Coronary artery (tissue), 2 donors: ENCODE measurements around the gene EBI3.
A peak's percentile ranks its signal among the peaks of the same experiment; 100 is the strongest.
"Not testable (repeated sequence)": the region's sequence is repeated elsewhere in the genome, so short reads cannot be mapped to it uniquely, and the experiment has no call there.

Experiments used
- DNase-seq: peaks from one replicate; pipeline ENCODE4 v3.0.0-alpha.2; 2017; ENCODE audit warnings: low spot score
- H3K27ac ChIP-seq, 2 donors: fragments of 200-600 bp; sonication (generic); one replicate each; pipeline ENCODE4 v1.5.1; 2016 to 2019
- H3K4me3 ChIP-seq: fragments of 200-600 bp; sonication (generic); 2 replicates; pipeline ENCODE4 v1.5.1; 2016; ENCODE audit warnings: mild to moderate bottlenecking, moderate library complexity
- TF ChIP-seq, protein P1 (sequence below): fragments of 200-600 bp; sonication (generic); IDR thresholded peaks from one replicate; pipeline ENCODE4 v1.5.1; 2019; ENCODE audit warnings: antibody characterized with exemption

EBI3 gene

DNA sequence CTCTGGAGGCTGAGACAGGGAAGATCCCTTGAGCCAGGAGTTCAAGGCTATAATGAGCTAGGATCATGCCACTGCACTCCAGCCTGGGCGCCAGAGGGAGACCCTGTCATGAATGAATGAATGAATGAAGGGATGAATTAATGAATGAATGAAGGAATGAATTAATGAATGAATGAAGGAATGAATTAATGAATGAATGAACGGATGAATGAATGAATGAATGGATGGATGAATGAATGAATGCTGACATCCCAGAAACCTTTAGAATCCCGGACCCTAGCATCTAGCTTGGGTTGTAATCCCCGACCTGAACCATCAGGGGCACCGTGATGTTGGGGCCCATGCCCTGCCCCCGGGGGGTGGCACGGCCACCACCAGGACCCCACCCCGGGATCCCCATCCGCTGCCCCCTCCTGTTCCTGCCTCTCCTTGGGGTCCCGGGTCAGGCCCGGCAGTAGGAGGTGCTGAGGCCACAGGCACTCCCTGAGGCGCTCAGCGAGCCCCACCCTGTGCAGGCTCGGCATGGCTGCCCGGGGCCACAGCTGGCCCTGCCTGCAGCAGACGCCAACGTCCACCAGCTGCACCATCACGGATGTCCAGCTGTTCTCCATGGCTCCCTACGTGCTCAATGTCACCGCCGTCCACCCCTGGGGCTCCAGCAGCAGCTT is 3.4 kb downstream of the EBI3 start:
- no peak for DNase-seq
- TF ChIP-seq, protein P1, sequence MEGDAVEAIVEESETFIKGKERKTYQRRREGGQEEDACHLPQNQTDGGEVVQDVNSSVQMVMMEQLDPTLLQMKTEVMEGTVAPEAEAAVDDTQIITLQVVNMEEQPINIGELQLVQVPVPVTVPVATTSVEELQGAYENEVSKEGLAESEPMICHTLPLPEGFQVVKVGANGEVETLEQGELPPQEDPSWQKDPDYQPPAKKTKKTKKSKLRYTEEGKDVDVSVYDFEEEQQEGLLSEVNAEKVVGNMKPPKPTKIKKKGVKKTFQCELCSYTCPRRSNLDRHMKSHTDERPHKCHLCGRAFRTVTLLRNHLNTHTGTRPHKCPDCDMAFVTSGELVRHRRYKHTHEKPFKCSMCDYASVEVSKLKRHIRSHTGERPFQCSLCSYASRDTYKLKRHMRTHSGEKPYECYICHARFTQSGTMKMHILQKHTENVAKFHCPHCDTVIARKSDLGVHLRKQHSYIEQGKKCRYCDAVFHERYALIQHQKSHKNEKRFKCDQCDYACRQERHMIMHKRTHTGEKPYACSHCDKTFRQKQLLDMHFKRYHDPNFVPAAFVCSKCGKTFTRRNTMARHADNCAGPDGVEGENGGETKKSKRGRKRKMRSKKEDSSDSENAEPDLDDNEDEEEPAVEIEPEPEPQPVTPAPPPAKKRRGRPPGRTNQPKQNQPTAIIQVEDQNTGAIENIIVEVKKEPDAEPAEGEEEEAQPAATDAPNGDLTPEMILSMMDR = no peak
- H3K4me3 ChIP-seq = no peak overlapping the region
- H3K27ac ChIP-seq = no peak overlapping the region

DNA sequence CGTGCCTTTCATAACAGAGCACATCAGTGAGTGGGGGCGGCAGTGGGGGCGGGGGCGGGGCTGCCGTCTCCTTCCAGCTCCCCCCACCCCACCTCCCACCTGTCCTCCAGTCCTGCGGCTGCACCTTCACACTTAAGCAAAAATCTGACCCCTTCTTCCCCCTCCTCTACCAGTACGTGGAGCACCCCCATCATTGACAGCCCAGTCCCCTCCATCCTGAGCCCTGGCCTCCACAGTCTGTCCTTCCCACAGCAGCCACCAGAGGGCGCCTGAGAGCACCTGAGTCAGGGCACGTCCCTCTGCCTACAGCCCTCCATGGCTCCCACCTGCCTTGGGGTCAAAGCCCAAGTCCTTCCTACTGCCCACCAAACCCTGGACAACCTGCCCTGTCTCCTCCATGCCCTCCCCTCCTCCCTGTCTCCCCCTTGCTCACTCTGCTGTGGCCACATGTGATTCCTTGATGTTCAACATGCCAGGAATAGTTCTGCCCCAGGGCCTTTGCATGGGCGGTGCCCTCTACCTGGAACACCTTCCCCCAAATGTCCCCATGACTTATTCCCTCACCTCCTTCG is 4.0 kb downstream of the EBI3 start:
- no peak for DNase-seq
- TF ChIP-seq, protein P1 = no peak
- Histone ChIP-seq H3K27ac (no peak overlapping the region), H3K4me3 (no peak overlapping the region)

DNA sequence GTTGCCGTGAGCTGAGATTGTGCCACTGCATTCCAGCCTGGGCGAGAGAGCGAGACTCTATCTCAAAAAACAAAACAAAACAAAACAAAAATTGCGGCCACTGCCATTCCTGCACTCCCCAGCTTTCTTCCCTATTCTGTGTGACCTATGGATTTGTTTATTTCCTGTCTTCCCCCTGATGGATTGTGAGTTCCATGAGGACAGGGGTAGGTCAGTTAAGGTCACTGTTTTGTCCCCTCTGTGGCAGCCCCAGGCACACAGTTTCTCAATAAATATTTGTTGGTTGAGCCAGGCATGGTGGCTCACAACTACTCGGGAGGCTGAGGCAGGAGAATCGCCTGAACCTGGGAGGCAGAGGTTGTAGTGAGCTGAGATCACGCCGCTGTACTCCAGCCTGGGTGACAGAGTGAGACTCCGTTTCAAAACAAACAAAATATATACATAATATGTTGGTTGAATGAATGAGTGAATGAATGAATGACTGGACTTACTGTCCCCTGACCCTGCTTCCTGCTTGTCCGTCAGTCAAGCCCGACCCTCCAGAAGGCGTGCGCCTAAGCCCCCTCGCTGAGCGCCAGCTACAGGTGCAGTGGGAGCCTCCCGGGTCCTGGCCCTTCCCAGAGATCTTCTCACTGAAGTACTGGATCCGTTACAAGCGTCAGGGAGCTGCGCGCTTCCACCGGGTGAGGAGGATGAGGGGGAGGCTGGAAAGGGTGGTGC is 5.0 kb downstream of the EBI3 start:
- Histone ChIP-seq H3K27ac (no peak overlapping the region), H3K4me3 (no peak overlapping the region)
- TF ChIP-seq, protein P1 = no peak
- no peak for DNase-seq

DNA sequence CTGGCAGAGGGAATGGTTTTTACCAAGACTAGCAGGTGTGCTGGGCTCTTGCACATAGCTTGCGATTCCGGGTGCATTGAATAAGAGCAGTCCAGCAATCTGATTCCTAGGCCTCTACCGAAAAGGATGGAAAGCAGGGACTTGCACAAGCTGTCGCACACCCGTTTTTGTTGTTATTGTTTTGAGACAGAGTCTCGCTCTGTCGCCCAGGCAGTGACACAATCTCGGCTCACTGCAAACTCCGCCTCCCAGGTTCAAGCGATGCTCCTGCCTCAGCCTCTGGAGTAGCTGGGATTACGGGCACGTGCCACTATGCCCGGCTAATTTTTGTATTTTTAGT is 5.5 kb downstream of the EBI3 start:
- no peak overlapping the region for H3K4me3 ChIP-seq
- TF ChIP-seq, protein P1 = no peak

DNA sequence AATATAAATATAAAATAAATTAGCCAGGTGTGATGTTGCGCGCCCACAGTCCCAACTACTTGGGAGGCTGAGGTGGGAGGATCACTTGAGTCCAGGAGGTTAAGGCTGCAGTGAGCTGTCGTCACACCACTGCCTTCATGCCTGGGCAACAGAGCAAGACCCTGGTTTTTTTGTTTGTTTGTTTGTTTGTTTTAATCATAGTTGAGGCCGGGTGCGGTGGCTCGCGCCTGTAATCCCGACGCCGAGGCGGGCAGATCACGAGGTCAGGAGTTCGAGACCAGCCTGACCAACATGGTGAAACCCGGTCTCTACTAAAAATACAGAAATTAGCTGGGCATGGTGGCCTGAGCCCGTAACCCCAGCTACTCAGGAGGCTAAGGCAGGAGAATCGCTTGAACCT is 8.2 kb downstream of the EBI3 start:
- H3K27ac ChIP-seq, DNase-seq, H3K4me3 ChIP-seq: not testable (repeated sequence)

More for the DNA sequence above, 5.5 kb downstream of the EBI3 start:
- no peak overlapping the region for H3K27ac ChIP-seq
- DNase-seq = no peak

DNA sequence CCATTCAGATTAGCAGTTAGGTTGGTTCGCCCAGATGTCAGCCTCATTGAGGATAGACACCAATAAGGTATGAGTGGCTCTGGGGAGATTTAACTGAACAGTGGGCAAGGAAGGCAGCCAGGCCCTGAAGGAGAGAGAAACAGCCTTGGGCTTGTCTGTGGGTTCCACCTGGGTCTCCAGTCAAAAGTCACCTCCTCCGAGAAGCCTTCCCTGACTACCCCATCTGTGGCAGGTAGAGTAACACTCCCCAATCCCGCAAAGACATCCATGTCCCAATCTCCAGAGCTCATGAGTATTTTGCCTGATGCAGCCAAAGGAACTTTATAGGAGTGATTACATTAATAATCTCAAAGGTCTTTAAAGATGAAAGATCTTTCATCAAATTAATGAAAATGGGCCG is 9.5 kb downstream of the EBI3 start:
- TF ChIP-seq, protein P1 = no peak
- no peak for DNase-seq
- Histone ChIP-seq H3K27ac (no peak overlapping the region), H3K4me3 (no peak overlapping the region)

DNA sequence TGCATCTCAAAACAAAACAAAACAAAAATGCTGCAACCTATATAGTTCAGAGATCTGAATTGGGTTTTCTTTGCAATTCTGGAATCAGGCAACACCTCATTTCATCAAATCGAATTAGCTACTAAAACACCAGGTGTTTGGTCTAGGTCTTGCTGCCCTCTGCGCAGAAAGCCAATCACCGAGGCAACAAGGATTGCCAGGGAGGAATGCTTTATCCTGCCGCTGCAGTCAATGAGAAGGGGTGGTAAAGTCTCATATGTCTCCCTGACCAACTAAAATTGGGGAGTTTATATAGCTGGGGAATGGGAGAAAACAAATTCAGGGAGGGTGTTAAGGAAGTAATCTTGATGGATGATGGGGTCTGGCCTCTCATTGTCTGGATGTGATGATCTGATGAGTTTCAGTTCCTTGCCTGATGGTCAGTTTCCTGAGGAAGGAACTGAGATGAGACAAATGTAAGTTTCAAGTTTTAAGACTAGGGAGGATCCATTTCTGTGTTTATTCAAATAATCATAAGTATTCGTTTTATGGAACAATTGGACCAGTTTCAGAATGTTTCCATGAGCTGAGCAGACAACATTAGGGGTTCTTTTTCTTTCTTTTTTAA is 12.6 kb downstream of the EBI3 start:
- TF ChIP-seq, protein P1 = no peak
- Histone ChIP-seq H3K27ac (peak overlapping the region in 1 of 2 donors; percentile 31), H3K4me3 (no peak overlapping the region)
- no peak for DNase-seq

DNA sequence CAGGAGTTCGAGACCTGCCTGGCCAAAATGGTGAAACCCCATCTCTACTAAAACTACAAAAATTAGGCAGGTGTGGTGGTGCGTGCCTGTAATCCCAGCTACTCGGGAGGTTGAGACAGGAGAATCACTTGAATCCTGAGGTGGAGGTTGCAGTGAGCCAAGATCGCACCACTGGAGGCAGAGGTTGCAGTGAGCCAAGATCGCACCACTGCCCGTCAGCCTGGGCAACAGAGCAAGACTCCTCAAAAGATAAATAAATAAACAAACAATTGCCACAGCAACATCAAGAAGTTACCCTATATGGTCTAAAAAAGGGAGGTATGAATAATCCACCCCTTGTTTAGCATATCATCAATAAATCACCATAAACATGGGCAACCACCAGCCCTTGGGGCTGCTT is 16.6 kb downstream of the EBI3 start:
- H3K4me3 ChIP-seq, DNase-seq, H3K27ac ChIP-seq: not testable (repeated sequence)
